HEK293 (cell line): ENCODE data around the gene ICE2.

ENCODE experiments used
- CTCF ChIA-PET: fragments of 350-600 bp; formaldehyde crosslinking; extraction: SDS; loops from one replicate; lab custom pipeline; 2021; ENCODE audit warnings: antibody characterized with exemption; lab: Yijun Ruan, JAX
- POLR2A ChIA-PET: fragments of 300-600 bp; formaldehyde crosslinking; extraction: SDS; loops from one replicate; lab custom pipeline; 2020; ENCODE audit warnings: antibody characterized with exemption, inconsistent platforms; lab: Yijun Ruan, JAX
- H3K27ac ChIP-seq: fragments of 200-500 bp; sonication (Bioruptor generic); 2 replicates; pipeline ENCODE4 v1.5.1; 2014; ENCODE audit warnings: low read depth, low read length, control low read depth, inconsistent platforms; ENCODE audit errors: extremely low read depth
- H3K36me3 ChIP-seq, 2 experiments: fragments of 200-500 bp in 1 of 2; sonication (Bioruptor generic) in 1 of 2; 1 replicate in 1 of 2; 2 replicates in 1 of 2; pipeline ENCODE4 v1.5.1; 2014 to 2017; ENCODE audit warnings: inconsistent platforms in 2 of 2, low read length in 2 of 2; ENCODE audit not compliant: control insufficient read depth in 2 of 2, insufficient read depth in 1 of 2
- H3K4me1 ChIP-seq: fragments of 200-500 bp; sonication (Bioruptor generic); 2 replicates; pipeline ENCODE4 v1.5.1; 2014; ENCODE audit warnings: mild to moderate bottlenecking, low read length, inconsistent platforms; ENCODE audit not compliant: control insufficient read depth, insufficient read depth
- H3K4me3 ChIP-seq: 2 replicates; pipeline ENCODE4 v1.5.1; 2011; ENCODE audit warnings: low read depth, mild to moderate bottlenecking, control low read depth, low read length, moderate library complexity
- H3K9me3 ChIP-seq: fragments of 200-500 bp; sonication (Bioruptor generic); 2 replicates; pipeline ENCODE4 v1.5.1; 2014; ENCODE audit warnings: low read depth, low read length, inconsistent platforms; ENCODE audit not compliant: control insufficient read depth, insufficient read depth
- CTCF ChIP-seq: fragments of 450-650 bp; formaldehyde crosslinking; IDR thresholded peaks from 2 replicates; pipeline ENCODE4 v1.5.1; 2016; ENCODE audit warnings: missing biosample characterization, missing genetic modification characterization
- GLIS1 ChIP-seq: fragments of 450-650 bp; formaldehyde crosslinking; IDR thresholded peaks from 2 replicates; pipeline ENCODE4 v1.5.1; 2016; ENCODE audit warnings: missing biosample characterization, missing genetic modification characterization
- REPIN1 ChIP-seq: fragments of 450-650 bp; formaldehyde crosslinking; IDR thresholded peaks from 2 replicates; pipeline ENCODE4 v1.5.1; 2017; ENCODE audit warnings: missing biosample characterization, missing genetic modification characterization, low read depth
- SP2 ChIP-seq: fragments of 450-650 bp; formaldehyde crosslinking; IDR thresholded peaks from 2 replicates; pipeline ENCODE4 v1.5.1; 2016; ENCODE audit warnings: missing biosample characterization, missing genetic modification characterization
- WT1 ChIP-seq: fragments of 450-650 bp; formaldehyde crosslinking; IDR thresholded peaks from 2 replicates; pipeline ENCODE4 v1.5.1; 2016; ENCODE audit warnings: missing biosample characterization, missing genetic modification characterization
- ZBTB21 ChIP-seq: fragments of 450-650 bp; formaldehyde crosslinking; IDR thresholded peaks from 2 replicates; pipeline ENCODE4 v1.5.1; 2017; ENCODE audit warnings: missing biosample characterization, missing genetic modification characterization
- ZFHX2 ChIP-seq: fragments of 450-650 bp; formaldehyde crosslinking; conservative IDR thresholded peaks from 2 replicates; pipeline ENCODE4 v1.5.1; 2016; ENCODE audit warnings: missing biosample characterization, missing genetic modification characterization
- ZNF2 ChIP-seq: fragments of 450-650 bp; formaldehyde crosslinking; IDR thresholded peaks from 2 replicates; pipeline ENCODE4 v1.5.1; 2016; ENCODE audit warnings: missing biosample characterization, missing genetic modification characterization
- ZNF214 ChIP-seq: fragments of 450-650 bp; formaldehyde crosslinking; IDR thresholded peaks from 2 replicates; pipeline ENCODE4 v1.5.1; 2017; ENCODE audit warnings: missing biosample characterization, mild to moderate bottlenecking, missing genetic modification characterization, borderline replicate concordance
- ZNF426 ChIP-seq: fragments of 450-650 bp; formaldehyde crosslinking; IDR thresholded peaks from 2 replicates; pipeline ENCODE4 v1.5.1; 2017; ENCODE audit warnings: missing biosample characterization, missing genetic modification characterization, mild to moderate bottlenecking, inconsistent platforms, moderate library complexity
- ZNF513 ChIP-seq: fragments of 450-650 bp; IDR thresholded peaks from 2 replicates; pipeline ENCODE4 v1.5.1; 2018; ENCODE audit warnings: missing biosample characterization, missing genetic modification characterization
- ZNF555 ChIP-seq: fragments of 450-650 bp; formaldehyde crosslinking; conservative IDR thresholded peaks from 2 replicates; pipeline ENCODE4 v1.5.1; 2017; ENCODE audit warnings: missing biosample characterization, mild to moderate bottlenecking, missing genetic modification characterization, inconsistent platforms
- ZNF560 ChIP-seq: fragments of 450-650 bp; formaldehyde crosslinking; IDR thresholded peaks from 2 replicates; pipeline ENCODE4 v1.5.1; 2017; ENCODE audit warnings: missing biosample characterization, missing genetic modification characterization, borderline replicate concordance
- ZNF654 ChIP-seq: fragments of 450-650 bp; formaldehyde crosslinking; IDR thresholded peaks from 2 replicates; pipeline ENCODE4 v1.5.1; 2016; ENCODE audit warnings: low read depth, missing biosample characterization, missing genetic modification characterization
- ZNF660 ChIP-seq: fragments of 450-650 bp; IDR thresholded peaks from 2 replicates; pipeline ENCODE4 v1.5.1; 2018; ENCODE audit warnings: missing biosample characterization, mild to moderate bottlenecking, missing genetic modification characterization
- ZNF670 ChIP-seq: fragments of 450-650 bp; formaldehyde crosslinking; IDR thresholded peaks from 2 replicates; pipeline ENCODE4 v1.5.1; 2016; ENCODE audit warnings: missing biosample characterization, missing genetic modification characterization, low read depth
- ZNF707 ChIP-seq: fragments of 450-650 bp; formaldehyde crosslinking; IDR thresholded peaks from 2 replicates; pipeline ENCODE4 v1.5.1; 2016; ENCODE audit warnings: missing biosample characterization, missing genetic modification characterization
- ZSCAN16 ChIP-seq: fragments of 450-650 bp; formaldehyde crosslinking; IDR thresholded peaks from 2 replicates; pipeline ENCODE4 v1.5.1; 2016; ENCODE audit warnings: missing biosample characterization, missing genetic modification characterization
- ZSCAN5A ChIP-seq: fragments of 450-650 bp; formaldehyde crosslinking; IDR thresholded peaks from 2 replicates; pipeline ENCODE4 v1.5.1; 2016; ENCODE audit warnings: missing biosample characterization, missing genetic modification characterization
- TF ChIP-seq, protein P1 (sequence below): fragments of 450-650 bp; formaldehyde crosslinking; IDR thresholded peaks from 2 replicates; pipeline ENCODE4 v1.5.1; 2016; ENCODE audit warnings: missing biosample characterization, missing genetic modification characterization
- TF ChIP-seq, protein P2 (sequence below): fragments of 450-650 bp; formaldehyde crosslinking; IDR thresholded peaks from 2 replicates; pipeline ENCODE4 v1.5.1; 2017; ENCODE audit warnings: missing biosample characterization, missing genetic modification characterization
- TF ChIP-seq, protein P3 (sequence below): fragments of 450-650 bp; formaldehyde crosslinking; conservative IDR thresholded peaks from 2 replicates; pipeline ENCODE4 v1.5.1; 2016; ENCODE audit warnings: low read depth, missing biosample characterization, missing genetic modification characterization

Gene ICE2

DNA sequence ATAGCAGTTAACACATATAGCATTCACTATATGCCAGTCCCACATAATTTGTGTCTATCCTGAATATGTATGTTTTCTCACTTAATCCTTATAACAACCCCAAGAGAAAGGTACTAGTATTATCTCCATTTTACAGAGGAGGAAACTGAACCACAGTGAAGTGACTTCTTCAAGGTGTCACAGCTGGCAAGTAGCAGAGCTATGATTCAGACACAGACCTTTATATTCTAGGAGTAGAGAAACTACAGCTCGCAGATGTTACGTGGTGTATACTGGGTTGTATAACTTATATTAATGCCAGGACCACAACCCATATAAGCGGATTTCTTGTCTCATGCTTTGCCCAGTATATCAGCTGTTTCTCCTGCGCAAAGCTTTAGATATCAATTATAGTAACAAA, 29.5 kb upstream of the ICE2 start:
- Histone ChIP-seq H3K36me3 (peaks cover 0 to 39% of the 10 kb centered on the region in 2 experiments; a peak in 2 of 3 replicates), H3K9me3 (no peaks in the 10 kb centered on the region), H3K27ac (no peak overlapping the region), H3K4me1 (no peaks in the 10 kb centered on the region), H3K4me3 (no peak overlapping the region)
- CTCF ChIA-PET = interaction anchor here (0.6 to 1.8 kb wide), 7 partner anchors 9 to 149 kb away, joined by 3 to 11 read pairs (median 4); no protein-coding TSS in a partner anchor
- POLR2A ChIA-PET = no interaction called here
- TF ChIP-seq WT1 (tag by site-specific recombination) = no peak
- no peak for TF ChIP-seq GLIS1 (tag by site-specific recombination)
- TF ChIP-seq REPIN1 = no peak
- no peak for TF ChIP-seq ZNF560 (tag by site-specific recombination)
- TF ChIP-seq ZFHX2 (tag by site-specific recombination) = no peak
- no peak for TF ChIP-seq ZNF426
- TF ChIP-seq, protein P1, sequence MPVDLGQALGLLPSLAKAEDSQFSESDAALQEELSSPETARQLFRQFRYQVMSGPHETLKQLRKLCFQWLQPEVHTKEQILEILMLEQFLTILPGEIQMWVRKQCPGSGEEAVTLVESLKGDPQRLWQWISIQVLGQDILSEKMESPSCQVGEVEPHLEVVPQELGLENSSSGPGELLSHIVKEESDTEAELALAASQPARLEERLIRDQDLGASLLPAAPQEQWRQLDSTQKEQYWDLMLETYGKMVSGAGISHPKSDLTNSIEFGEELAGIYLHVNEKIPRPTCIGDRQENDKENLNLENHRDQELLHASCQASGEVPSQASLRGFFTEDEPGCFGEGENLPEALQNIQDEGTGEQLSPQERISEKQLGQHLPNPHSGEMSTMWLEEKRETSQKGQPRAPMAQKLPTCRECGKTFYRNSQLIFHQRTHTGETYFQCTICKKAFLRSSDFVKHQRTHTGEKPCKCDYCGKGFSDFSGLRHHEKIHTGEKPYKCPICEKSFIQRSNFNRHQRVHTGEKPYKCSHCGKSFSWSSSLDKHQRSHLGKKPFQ (tag by site-specific recombination) = no peak
- no peak for TF ChIP-seq ZNF670 (tag by site-specific recombination)
- TF ChIP-seq, protein P2, sequence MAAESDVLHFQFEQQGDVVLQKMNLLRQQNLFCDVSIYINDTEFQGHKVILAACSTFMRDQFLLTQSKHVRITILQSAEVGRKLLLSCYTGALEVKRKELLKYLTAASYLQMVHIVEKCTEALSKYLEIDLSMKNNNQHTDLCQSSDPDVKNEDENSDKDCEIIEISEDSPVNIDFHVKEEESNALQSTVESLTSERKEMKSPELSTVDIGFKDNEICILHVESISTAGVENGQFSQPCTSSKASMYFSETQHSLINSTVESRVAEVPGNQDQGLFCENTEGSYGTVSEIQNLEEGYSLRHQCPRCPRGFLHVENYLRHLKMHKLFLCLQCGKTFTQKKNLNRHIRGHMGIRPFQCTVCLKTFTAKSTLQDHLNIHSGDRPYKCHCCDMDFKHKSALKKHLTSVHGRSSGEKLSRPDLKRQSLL (tag by site-specific recombination) = no peak
- TF ChIP-seq ZNF707 (tag by site-specific recombination) = no peak
- no peak for TF ChIP-seq SP2 (tag by site-specific recombination)
- no peak for TF ChIP-seq ZNF555
- TF ChIP-seq ZBTB21 (tag by site-specific recombination) = no peak
- TF ChIP-seq ZNF2 = no peak
- no peak for TF ChIP-seq ZNF214 (tag by site-specific recombination)
- TF ChIP-seq ZSCAN16 (tag by site-specific recombination) = no peak
- TF ChIP-seq, protein P3, sequence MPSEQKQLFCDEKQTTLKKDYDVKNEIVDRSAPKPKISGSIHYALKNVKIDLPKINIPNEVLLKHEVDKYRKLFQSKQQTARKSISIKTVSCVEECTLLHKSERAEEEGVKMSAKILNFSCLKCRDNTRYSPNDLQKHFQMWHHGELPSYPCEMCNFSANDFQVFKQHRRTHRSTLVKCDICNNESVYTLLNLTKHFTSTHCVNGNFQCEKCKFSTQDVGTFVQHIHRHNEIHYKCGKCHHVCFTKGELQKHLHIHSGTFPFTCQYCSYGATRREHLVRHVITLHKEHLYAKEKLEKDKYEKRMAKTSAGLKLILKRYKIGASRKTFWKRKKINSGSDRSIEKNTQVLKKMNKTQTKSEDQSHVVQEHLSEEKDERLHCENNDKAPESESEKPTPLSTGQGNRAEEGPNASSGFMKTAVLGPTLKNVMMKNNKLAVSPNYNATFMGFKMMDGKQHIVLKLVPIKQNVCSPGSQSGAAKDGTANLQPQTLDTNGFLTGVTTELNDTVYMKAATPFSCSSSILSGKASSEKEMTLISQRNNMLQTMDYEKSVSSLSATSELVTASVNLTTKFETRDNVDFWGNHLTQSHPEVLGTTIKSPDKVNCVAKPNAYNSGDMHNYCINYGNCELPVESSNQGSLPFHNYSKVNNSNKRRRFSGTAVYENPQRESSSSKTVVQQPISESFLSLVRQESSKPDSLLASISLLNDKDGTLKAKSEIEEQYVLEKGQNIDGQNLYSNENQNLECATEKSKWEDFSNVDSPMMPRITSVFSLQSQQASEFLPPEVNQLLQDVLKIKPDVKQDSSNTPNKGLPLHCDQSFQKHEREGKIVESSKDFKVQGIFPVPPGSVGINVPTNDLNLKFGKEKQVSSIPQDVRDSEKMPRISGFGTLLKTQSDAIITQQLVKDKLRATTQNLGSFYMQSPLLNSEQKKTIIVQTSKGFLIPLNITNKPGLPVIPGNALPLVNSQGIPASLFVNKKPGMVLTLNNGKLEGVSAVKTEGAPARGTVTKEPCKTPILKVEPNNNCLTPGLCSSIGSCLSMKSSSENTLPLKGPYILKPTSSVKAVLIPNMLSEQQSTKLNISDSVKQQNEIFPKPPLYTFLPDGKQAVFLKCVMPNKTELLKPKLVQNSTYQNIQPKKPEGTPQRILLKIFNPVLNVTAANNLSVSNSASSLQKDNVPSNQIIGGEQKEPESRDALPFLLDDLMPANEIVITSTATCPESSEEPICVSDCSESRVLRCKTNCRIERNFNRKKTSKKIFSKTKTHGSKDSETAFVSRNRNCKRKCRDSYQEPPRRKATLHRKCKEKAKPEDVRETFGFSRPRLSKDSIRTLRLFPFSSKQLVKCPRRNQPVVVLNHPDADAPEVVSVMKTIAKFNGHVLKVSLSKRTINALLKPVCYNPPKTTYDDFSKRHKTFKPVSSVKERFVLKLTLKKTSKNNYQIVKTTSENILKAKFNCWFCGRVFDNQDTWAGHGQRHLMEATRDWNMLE = no peak

DNA sequence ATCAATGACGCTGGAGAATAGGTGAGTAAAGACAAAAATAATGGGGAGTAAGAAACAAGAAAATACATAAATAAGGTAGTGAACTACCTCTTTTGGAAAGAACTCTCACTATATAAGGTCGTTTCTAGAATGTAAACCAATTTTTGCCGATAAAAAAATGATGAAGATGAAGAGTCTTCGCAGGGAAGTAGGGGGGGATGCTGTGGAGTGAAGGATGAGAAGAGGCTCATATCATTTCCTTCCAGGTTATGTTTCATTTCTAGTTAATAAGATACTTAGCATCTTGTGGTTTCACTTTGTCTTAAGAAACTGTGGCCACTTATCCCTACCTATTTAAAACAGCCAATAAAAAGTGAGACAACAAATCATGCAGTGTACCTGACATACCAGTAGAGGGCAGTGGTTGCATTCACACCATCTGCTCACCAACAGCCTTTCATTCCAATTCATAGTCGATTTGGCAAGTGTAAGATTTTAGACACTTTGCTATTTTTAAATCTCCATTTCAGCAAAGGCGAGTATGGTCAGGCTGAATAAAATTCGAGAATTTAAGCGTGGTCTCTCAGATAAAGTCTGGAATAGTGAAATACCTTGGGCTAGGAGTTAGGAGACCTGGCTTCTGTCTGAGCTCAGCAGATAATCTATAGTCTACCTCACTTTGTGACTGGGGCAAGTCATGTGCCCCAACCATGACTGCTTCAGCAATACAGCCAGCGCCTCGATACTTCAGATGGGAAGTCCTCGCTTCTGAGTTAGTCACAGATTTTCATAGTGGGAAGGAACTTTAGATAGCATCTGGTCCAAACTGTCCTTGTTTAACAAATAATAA, 28.9 kb upstream of the ICE2 start:
- ChIA-PET POLR2A (no interaction called here), CTCF (interaction anchor here (0.6 to 2.8 kb wide), 9 partner anchors 9 to 148 kb away, joined by 3 to 20 read pairs (median 5); no protein-coding TSS in a partner anchor)
- Histone ChIP-seq H3K36me3 (peaks cover 0 to 41% of the 10 kb centered on the region in 2 experiments; a peak in 2 of 3 replicates), H3K4me3 (no peak overlapping the region), H3K27ac (no peak overlapping the region), H3K4me1 (no peaks in the 10 kb centered on the region), H3K9me3 (no peaks in the 10 kb centered on the region)
- peak; percentile 53 for TF ChIP-seq CTCF (tag by site-specific recombination)
- TF ChIP-seq ZNF654 (tag by site-specific recombination) = peak; percentile 82
- peak; percentile 42; the same call in 1 of the 2 replicates for TF ChIP-seq ZNF513 (tag by site-specific recombination)
- no peak for TF ChIP-seq ZSCAN5A (tag by site-specific recombination)
- 0 out of 2 replicates have a peak, but pooled peaks have one; percentile 32 for TF ChIP-seq ZNF660 (tag by site-specific recombination)
